Measurements from ENCODE around the gene CNOT3.

GRCh38 chr19:54165222-54165621 lies 27.7 kb downstream of the CNOT3 start:
- no peak for TF ChIP-seq POLR2AphosphoS5 (IDR thresholded peaks at IDR 0.05; ENCODE audit: borderline replicate concordance, low read depth, low read length)
- no peak for TF ChIP-seq EZH2 (IDR thresholded peaks at IDR 0.05)
- no peak for TF ChIP-seq FOXP2 (optimal IDR thresholded peaks at IDR 0.05; ENCODE audit: control extremely low read depth, extremely low read length, insufficient read depth)

All from SK-N-MC (cell line).